Measurements from ENCODE around the gene C2CD3.

DNA sequence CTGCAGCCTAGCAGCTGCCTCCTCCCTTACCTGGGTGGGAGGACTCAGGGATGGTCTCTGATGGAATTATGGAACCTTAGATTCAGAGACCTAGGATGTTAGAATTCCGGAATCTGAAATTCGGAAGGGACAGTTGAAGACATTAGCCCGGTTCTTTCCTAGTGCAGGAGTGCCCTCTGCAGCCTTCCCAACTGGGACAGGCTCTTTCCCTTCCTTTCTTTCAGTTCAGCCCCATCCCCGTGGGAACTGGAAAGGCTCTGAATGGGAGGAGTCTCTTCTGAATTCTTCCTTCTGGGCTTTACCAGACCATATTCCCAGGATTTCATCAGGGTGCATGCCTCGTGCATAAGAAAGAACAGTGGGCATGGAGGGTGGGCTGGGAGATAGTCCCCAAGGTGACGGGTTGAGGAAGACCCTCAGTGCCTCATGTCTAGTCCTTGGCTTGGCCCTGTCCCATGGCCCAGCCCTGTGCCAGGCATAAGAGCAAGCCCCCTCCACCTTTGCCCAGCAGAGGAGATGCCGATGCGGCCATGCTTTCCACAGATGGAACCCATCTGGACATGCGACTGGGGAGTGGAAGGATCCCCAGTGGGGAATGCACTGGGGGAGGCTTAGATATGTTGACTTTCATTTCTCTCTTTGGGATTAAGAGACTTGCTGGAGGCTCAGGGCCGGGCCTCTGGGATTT lies 205.6 kb downstream of the C2CD3 start:
- TF ChIP-seq, protein P1, sequence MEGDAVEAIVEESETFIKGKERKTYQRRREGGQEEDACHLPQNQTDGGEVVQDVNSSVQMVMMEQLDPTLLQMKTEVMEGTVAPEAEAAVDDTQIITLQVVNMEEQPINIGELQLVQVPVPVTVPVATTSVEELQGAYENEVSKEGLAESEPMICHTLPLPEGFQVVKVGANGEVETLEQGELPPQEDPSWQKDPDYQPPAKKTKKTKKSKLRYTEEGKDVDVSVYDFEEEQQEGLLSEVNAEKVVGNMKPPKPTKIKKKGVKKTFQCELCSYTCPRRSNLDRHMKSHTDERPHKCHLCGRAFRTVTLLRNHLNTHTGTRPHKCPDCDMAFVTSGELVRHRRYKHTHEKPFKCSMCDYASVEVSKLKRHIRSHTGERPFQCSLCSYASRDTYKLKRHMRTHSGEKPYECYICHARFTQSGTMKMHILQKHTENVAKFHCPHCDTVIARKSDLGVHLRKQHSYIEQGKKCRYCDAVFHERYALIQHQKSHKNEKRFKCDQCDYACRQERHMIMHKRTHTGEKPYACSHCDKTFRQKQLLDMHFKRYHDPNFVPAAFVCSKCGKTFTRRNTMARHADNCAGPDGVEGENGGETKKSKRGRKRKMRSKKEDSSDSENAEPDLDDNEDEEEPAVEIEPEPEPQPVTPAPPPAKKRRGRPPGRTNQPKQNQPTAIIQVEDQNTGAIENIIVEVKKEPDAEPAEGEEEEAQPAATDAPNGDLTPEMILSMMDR (IDR thresholded peaks at IDR 0.05; ENCODE audit: insufficient read depth, low read length): no peak
- no peak for TF ChIP-seq POLR2AphosphoS5 (IDR thresholded peaks at IDR 0.05; ENCODE audit: low read depth)
- TF ChIP-seq, protein P2, sequence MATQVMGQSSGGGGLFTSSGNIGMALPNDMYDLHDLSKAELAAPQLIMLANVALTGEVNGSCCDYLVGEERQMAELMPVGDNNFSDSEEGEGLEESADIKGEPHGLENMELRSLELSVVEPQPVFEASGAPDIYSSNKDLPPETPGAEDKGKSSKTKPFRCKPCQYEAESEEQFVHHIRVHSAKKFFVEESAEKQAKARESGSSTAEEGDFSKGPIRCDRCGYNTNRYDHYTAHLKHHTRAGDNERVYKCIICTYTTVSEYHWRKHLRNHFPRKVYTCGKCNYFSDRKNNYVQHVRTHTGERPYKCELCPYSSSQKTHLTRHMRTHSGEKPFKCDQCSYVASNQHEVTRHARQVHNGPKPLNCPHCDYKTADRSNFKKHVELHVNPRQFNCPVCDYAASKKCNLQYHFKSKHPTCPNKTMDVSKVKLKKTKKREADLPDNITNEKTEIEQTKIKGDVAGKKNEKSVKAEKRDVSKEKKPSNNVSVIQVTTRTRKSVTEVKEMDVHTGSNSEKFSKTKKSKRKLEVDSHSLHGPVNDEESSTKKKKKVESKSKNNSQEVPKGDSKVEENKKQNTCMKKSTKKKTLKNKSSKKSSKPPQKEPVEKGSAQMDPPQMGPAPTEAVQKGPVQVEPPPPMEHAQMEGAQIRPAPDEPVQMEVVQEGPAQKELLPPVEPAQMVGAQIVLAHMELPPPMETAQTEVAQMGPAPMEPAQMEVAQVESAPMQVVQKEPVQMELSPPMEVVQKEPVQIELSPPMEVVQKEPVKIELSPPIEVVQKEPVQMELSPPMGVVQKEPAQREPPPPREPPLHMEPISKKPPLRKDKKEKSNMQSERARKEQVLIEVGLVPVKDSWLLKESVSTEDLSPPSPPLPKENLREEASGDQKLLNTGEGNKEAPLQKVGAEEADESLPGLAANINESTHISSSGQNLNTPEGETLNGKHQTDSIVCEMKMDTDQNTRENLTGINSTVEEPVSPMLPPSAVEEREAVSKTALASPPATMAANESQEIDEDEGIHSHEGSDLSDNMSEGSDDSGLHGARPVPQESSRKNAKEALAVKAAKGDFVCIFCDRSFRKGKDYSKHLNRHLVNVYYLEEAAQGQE (IDR thresholded peaks at IDR 0.05; ENCODE audit: insufficient replicate concordance, low read depth): no peak
- no peak for TF ChIP-seq GABPA (IDR thresholded peaks at IDR 0.05; ENCODE audit: low read depth)
- no peak for TF ChIP-seq SPI1 (IDR thresholded peaks at IDR 0.05; ENCODE audit: borderline replicate concordance, low read depth)

Data from HL-60 (cell line).